ENCODE results near the gene F7.

F7 gene

DNA sequence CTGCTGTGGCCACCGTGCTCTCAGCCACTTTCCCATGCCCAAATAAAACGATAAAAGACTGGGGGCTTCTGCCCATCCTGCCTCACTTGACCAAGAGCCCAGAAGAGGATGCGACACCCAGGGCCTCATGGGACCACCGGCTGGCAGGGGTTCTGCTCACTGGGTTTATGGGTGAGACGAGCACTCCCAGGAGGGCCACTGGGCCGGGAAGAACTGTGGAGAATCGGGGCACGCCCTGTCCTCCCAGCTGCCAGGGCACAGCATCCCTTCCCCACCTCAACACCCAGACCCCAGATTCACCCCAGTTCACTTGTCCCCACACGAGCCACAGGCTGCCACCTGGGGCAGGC, 12.3 kb downstream of the F7 start:
- no peak for DNase-seq (ENCODE audit: low spot score)
- no peak for FAIRE-seq

GRCh38 chr13:113118261-113119021, 12.8 kb downstream of the F7 start:
- DNase-seq (ENCODE audit: low spot score): no peak
- FAIRE-seq: no peak

DNA sequence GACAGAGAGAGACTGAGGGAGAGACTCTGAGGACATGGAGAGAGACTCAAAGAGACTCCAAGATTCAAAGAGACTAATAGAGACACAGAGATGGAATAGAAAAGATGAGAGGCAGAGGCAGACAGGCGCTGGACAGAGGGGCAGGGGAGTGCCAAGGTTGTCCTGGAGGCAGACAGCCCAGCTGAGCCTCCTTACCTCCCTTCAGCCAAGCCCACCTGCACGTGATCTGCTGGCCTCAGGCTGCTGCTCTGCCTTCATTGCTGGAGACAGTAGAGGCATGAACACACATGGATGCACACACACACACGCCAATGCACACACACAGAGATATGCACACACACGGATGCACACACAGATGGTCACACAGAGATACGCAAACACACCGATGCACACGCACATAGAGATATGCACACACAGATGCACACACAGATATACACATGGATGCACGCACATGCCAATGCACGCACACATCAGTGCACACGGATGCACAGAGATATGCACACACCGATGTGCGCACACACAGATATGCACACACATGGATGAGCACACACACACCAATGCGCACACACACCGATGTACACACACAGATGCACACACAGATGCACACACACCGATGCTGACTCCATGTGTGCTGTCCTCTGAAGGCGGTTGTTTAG, 13.7 kb downstream of the F7 start:
- FAIRE-seq (no peak), DNase-seq (ENCODE audit: low spot score) (no peak)

DNA sequence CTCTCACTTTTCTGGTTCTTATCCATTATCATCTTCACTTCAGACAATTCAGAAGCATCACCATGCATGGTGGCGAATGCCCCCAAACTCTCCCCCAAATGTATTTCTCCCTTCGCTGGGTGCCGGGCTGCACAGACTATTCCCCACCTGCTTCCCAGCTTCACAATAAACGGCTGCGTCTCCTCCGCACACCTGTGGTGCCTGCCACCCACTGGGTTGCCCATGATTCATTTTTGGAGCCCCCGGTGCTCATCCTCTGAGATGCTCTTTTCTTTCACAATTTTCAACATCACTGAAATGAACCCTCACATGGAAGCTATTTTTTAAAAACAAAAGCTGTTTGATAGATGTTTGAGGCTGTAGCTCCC, 14.2 kb downstream of the F7 start:
- no peak for DNase-seq (ENCODE audit: low spot score)
- FAIRE-seq: no peak

GRCh38 chr13:113120300-113121182, 14.9 kb downstream of the F7 start:
- no peak for DNase-seq (ENCODE audit: low spot score)
- no peak for FAIRE-seq

DNA sequence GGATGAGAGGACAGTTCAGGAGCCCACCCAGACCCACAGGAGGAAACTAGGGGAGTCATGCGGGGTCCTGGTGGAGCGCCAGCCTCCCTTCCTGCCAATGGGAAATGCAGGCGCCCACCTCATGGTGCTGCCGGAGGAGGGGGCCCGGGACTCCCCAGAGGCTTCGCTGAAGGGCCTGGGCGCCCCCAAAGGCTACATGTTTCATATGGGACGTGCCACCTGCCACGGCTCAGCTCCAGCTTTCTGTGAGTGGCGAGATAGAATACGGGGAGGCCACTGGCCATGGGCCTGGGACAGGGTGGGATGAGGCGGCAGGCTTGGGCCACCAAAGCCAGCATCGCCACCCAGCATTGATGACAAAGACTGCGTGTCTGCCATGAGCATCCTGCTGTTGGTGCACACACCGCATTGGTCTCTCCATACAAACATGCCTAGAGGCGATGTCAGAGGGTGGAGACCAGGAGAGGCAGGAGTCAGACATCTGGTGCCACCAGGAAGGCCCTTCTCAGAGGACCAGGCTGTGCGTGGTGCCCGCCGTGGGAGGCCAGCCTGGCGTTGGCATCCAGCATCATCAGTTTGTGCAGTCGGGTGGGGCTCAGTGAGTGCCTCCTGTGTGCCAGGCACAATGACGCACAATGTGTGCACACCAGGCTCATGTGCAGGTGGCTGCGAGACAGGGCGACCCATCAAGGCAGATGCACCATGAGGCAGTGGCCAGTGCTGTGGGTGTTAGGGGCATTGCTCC, 15.8 kb downstream of the F7 start:
- DNase-seq (ENCODE audit: low spot score) (no peak), FAIRE-seq (no peak)

- DNase-seq (ENCODE audit: low spot score) (no peak), FAIRE-seq (no peak)
These were observed 16.4 kb downstream of the F7 start for GRCh38 chr13:113121928-113122471.

DNA sequence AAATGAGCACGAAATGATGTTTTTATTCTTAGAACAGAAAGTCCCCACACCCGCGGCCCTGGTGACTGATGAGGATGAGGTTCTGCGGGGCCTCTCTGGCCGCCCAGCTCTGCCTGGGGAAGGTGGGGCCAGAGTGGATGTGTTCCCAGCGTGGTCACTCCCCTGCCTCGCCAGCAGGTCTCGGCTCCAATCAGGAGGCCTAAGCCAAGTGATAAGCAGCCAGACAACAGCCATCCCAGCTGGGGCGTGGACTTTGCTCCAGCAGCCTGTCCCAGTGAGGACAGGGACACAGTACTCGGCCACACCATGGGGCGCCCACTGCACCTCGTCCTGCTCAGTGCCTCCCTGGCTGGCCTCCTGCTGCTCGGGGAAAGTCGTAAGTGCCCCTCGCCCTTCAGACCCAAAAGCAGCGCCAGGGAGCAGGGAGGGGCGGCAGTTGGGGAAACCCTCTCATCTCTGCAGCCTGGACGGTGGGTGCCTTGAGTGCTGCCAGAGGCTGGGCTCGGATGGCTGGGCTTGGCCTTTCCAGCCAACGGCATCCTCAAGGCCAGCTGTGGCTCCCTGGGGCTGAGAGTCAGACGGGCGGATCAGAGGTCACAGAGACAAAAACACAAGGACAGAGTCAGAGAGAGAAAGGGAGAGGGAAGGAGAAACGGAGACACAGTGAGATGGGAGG, 17.1 kb downstream of the F7 start, which contains the start of gene F10:
Gene F10 (plus strand): TSS at position 250 of the 676 bp plus-strand sequence. CDS start 57 bp downstream, at position 307.
- FAIRE-seq (no peak), DNase-seq (ENCODE audit: low spot score) (no peak)

GRCh38 chr13:113123226-113124201, 17.9 kb downstream of the F7 start:
- no peak for DNase-seq (ENCODE audit: low spot score)
- FAIRE-seq: no peak

DNA sequence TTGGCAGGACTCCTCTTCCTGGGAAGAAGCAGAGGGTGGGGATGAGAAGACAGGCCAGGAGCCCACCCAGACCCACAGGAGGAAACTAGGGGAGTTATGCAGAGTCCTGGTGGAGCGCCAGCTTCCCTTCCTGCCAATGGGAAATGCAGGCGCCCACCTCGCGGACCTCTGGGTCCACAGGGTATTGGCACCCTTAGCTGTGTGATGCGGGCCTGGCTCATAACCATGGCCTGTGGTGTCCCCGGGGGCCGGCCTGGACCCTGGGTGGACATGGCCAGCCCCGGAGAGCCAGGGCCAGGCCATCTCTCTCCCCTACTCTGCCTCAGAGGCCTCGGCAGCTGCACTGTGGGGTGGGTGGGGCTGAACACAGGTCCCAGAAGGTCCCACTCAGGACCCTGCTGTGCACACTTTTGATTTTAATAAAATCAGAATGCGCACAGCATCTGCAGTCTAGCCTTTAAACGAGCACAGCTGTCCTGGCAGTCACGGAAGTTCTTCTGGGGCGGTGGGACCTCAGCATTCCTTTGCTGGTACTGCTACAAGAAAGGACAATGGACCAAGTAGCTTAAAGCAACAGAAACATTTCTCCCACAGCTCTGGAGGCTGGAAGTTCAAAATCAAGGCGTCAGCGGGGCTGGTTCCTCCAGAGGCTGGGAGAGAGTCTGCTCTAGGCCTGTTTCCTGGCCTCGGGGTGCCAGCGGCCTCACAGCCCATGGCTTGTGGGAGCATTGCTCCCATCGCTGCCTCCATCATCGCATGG, 18.8 kb downstream of the F7 start:
- DNase-seq (ENCODE audit: low spot score) (no peak), FAIRE-seq (no peak)

DNA sequence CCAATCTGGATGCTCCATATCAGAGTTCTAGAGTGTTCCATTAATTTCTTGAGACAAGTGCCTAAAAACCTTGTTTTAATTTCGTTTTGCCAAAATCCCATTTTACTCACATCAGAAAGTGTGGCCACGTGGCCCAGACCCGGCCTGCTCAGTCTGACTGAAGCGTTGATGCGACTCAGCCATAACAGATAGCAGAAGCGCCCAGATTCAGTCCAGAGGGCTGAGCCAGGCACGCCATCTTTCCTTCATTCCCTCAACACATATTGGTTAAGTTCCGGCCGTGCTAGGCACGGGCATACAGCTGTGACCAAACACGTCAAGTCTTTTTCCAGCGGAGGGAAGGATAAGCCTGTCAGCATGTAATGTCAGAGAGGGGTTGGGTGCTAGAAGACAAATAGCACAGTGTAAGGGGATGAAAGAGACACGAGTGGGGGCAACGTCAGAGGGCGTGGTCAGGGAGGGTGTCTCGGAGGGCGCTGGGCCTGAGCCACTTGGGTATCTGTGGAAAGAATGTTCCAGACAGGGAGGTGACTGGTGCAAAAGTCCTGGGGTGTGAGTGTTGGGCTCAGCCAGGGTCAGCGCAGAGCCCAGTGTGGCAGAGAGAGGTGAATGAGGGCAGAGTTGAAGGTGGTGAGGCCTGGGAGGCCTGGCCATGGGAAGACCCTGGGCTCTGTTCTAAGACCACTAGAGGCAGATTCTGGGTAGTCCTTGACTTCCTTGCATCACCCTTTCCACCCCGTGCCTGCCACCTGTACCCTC, 20.1 kb downstream of the F7 start:
- no peak for FAIRE-seq
- DNase-seq (ENCODE audit: low spot score): no peak

- FAIRE-seq: no peak
- DNase-seq (ENCODE audit: low spot score): no peak
These were observed 20.9 kb downstream of the F7 start for GRCh38 chr13:113126265-113127150.

DNA sequence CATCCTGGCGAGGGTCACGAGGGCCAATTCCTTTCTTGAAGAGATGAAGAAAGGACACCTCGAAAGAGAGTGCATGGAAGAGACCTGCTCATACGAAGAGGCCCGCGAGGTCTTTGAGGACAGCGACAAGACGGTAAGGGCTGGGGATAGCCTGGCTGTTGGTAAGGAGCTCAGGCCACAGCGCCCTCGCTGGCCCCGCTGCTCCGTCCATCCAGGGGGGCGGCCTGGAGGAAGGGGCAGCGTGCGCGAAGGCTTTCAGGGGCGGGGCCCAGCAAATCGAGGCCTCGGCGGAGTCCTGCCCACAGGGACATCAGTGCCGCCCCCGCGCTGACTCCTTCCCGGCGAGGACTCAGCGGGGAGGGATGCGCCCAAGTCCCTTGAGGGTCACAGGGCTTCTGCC, 23.9 kb downstream of the F7 start:
- DNase-seq (ENCODE audit: low spot score): no peak
- no peak for FAIRE-seq

DNA sequence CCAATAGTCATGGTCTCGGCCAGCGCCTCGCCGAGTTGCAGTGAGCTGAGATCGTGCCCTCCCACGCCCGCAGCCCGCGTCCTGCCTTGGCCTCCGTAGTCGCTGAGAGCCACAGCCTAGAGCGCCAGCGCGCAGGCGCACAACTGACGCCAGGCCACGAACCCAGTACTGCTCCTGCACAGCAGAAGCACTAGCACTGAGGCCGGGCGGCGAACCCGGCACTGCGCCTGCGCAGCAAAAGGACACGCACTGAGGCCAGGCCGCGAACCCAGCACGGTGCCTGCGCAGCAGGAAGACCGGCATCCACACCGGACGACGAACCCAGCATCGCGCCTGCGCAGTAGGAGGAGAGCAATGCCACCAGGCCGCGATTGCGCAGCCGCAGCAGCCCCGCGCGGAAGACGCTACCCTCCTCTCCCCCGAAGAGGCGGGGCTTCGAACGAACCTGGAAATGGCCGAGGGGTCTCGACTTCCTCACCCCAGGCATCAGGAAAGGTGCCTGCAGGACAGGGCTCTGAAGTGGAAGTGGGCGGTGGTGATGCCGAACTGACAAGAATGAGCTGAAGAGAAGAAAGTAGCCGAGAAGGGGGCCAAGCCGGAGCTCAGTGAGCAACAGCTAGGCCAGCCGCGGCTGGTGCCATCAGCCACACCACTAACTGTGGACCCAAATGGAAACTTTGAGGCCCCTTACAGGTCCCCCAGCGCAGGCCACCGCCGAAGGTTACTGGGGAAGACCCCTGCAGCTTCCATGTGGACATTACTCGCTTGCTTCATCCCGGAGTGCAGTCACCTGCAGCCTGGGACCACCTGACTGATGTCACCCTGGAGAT, 24.5 kb downstream of the F7 start:
- DNase-seq (ENCODE audit: low spot score) (no peak), FAIRE-seq (no peak)

DNA sequence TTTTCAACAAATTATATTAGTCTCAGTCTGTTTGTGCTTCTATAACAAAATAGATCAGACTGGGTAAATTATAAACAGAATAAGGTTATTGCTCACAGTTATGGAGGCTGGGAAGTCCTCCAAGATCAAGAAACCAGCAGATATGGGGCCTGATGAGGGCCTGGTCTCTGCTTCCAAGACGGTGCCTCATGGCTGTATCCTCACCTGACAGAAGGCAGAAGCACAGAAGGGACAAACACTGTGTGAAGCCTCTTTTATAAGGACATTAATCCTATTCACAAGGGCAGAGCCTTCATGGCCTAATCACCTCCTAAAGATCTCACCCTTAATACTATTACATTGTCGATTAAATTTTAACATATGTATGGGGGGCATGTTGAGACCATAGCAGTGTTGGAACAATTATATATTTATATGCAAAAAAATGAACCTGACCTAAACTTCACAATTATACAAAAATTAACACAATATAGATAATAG, 29.7 kb downstream of the F7 start:
- DNase-seq (ENCODE audit: low spot score) (no peak), FAIRE-seq (no peak)
